ENCODE results near the gene TBX10.
A peak's percentile ranks its signal among the peaks of the same experiment; 100 is the strongest.
"Not testable (repeated sequence)": the region's sequence is repeated elsewhere in the genome, so short reads cannot be mapped to it uniquely, and the experiment has no call there.

TBX10 gene

DNA sequence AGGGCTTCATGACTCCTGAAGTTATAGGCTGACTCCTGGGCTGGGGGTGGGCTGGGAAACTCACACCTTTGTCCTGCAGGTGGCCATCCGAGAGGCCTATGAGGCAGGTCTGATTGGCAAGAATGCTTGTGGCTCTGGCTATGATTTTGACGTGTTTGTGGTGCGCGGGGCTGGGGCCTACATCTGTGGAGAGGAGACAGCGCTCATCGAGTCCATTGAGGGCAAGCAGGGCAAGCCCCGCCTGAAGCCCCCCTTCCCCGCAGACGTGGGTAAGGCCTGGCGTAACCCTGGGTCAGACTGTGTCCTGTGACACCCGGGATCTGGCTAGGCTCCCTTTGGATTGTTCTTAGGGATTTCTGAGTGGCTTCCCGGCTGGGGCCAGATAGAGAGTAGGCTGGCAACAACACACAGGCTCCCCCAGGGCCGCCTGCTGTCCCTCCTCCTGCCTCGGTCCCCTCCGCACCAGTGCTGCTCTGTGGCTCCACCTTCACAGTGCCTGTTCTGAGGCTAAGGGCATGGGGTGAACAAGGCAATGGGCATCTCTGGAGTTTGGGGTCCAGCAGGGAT, 29.2 kb downstream of the TBX10 start:
- DNase-seq, result no peak
- in situ Hi-C loops (cut with HindIII; ENCODE audit: low pct_ligation_motif_present, low pct_unique_long_range_greater_than_20kb, low sequenced_read_pairs), result no loop called here

DNA sequence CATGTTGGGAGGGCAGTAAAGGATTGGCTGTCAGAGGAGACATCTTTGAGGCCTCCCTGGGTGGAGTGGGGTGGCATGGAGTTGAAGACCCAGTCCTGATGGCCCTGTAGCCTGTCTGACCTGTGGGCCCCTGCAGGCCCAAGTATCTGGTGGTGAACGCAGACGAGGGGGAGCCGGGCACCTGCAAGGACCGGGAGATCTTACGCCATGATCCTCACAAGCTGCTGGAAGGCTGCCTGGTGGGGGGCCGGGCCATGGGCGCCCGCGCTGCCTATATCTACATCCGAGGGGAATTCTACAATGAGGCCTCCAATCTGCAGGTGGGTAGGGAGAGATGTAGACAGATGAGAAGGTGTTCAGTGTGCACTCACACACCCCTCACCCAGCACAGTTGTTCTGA, 30.2 kb downstream of the TBX10 start:
- DNase-seq, result no peak
- in situ Hi-C loops (cut with HindIII; ENCODE audit: low pct_ligation_motif_present, low pct_unique_long_range_greater_than_20kb, low sequenced_read_pairs), result no loop called here

DNA sequence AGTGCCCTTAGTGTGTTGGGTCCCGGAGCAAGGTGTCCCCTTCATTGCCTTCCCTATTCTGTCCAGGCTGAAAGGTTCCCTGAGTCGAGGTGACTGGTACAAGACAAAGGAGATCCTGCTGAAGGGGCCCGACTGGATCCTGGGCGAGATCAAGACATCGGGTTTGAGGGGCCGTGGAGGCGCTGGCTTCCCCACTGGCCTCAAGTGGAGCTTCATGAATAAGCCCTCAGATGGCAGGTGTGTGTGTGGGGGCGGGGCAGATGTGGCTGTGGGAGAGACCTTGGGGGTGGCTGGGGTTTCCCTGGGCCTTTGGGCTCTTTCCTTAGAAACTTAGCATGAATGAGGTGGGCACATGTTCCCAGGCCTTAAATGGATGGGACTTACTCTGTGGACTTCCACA, 31.1 kb downstream of the TBX10 start:
- no peak for DNase-seq
- in situ Hi-C loops (cut with HindIII; ENCODE audit: low pct_ligation_motif_present, low pct_unique_long_range_greater_than_20kb, low sequenced_read_pairs), result no loop called here

DNA sequence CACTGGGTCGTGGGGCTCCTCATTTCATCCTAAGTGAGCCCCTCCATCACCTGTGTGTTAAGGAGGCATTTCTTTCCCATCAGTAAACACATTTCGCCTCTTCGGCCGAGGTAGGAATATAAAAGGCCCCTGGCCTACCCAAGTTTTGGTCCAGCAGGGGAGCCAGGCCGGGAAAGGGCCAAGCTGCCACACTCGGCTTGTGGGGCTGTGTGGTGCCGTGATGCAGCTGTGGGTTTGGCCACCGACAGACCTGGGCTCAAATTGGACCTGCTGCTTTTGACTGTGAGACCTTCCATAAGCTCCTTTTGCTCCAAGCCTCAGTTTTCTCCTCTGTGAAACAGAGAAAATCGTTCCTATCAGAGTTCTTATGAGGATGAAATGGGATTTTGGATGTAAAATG, 32.1 kb downstream of the TBX10 start:
- DNase-seq, result no peak
- in situ Hi-C loops (cut with HindIII; ENCODE audit: low pct_ligation_motif_present, low pct_unique_long_range_greater_than_20kb, low sequenced_read_pairs), result no loop called here

DNA sequence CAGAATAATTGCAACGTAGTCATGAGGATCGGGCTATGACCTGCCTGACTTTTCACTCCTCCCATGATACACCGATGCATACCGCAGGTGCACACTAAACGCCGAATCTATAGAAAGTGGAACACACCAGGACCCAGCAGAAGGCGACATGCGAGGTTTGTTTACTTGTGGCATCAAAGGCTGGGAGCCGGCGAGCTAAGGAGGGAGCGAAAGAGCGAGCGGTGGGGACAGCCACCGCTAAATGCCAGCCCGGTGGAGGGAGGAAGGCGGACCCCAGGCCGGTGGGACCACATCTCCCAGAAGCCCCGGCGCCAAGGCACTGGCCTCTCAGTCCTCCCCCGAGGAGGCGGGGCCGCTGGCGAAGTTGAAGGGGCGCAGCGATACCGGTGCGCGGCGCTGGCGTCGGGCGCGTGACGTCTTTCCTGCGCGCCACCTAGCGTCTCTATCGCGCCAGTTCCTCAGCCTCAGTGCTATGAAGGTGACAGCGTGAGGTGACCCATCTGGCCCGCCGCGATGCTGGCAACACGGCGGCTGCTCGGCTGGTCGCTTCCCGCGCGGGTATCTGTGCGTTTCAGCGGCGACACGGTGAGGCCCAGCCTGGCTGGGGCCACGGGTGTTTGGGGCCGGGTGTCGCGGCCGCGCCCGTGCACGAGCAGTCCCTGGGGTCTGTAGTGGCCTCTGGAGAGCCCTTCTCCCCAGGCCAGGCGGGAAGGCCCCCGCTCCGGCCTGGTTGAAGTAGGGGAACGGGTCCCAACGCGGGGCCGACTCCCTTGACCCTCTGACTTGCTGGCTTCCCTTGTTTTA, 32.9 kb downstream of the TBX10 start, which contains the start of gene NDUFV1:
NDUFV1 (plus strand) TSS at position 445 of the 804 bp plus-strand sequence; CDS start at position 514, 69 bp downstream.
- in situ Hi-C loops (cut with HindIII; ENCODE audit: low pct_ligation_motif_present, low pct_unique_long_range_greater_than_20kb, low sequenced_read_pairs), result no loop called here
- peak; percentile 90 for DNase-seq

DNA sequence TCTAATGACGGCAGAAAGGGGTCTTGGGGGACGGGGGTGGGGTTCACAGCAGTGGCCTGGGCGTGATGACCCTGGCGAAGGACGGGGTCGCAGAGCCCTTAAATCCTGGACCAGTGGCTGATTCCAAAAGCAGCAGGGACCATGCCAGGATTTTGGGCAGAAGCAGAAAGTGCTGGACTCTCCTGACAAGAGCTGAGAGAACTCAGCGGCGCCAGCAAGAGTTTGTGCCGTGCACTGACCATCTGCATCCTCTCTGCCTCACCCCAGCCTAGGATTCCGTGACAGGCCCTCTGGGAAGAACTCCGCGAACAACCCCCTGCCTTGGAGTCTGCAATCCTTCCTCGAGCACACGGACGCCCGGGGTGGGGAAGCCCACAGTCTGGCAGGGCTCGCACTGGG, 33.5 kb downstream of the TBX10 start:
- DNase-seq, result peak; percentile 11
- in situ Hi-C loops (cut with HindIII; ENCODE audit: low pct_ligation_motif_present, low pct_unique_long_range_greater_than_20kb, low sequenced_read_pairs), result no loop called here

DNA sequence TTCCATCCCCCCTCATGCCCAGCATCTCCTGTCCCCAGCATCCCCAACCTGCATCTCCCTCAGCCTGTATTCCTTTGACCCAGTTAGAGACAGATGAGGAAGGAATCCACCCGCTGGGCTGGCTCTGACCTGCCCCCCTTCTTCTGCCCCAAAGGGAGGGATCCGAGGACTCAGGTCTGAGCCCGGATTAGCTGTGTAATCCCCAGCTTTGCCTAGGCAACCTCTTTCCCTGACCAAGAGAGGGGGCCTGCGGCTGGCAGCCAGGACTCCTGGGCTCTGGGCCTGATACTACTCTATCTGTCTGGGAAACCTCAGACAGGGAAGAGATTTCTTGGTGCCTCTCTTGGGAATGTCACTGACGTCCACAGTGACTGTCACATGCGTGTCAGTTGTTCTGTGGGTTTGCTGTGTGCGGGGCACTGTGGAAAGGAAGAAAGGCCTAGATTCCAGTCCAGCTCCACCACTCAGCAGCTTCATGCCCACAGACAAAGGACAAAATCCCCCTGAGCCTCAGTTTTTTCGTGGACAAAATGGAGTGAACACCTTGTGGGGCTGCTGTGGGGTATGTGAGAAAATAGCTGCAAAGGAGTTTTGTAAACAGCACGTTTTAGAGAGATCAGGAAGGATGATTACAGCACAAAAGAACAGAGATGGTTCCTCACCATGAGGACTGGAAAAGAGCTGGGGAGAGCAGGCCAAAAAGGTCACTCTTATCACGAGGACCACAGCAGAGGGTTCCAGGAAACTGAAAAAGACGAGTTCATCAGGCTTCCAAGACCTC, 34.1 kb downstream of the TBX10 start:
- in situ Hi-C loops (cut with HindIII; ENCODE audit: low pct_ligation_motif_present, low pct_unique_long_range_greater_than_20kb, low sequenced_read_pairs), result no loop called here

DNA sequence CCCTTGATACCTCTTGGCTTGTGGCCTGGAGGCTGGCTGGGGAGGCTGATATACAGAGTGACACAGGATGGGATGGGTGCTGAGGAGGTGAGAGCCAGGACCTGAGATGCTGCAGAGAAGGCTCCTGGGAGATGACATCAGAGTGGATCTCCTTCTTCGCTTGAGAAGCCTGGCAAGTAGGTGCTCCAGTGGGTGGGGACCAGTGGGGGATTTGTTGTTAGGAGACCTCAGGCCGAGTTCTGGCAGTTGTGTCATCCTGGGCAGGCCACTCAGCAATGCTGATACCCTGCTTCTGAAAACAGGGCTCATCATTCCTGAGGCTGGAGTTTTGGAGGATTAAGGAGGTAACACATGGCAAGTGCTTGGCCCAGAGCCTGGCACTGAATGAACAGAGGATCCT, 34.7 kb downstream of the TBX10 start:
- no peak for DNase-seq
- in situ Hi-C loops (cut with HindIII; ENCODE audit: low pct_ligation_motif_present, low pct_unique_long_range_greater_than_20kb, low sequenced_read_pairs), result no loop called here

More for the DNA sequence above, 34.1 kb downstream of the TBX10 start:
- DNase-seq, result no peak

DNA sequence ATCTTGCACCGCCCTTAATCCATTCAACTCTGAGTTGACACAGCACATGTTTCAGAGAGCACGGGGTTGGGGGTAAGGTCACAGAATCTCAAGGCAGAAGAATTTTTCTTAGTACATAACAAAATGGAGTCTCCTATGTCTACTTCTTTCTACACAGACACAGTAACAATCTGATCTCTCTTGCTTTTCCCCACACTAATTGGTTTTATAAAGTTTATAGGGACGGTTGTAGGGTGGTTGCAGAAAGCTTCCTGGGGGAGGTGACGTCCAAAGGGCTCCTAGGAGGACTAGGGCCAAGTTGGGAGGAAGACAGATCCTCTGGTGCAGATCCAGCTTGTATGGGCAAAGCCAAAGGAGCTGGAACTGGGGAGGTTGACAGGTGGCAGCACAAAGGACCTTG, 35.4 kb downstream of the TBX10 start:
- in situ Hi-C loops (cut with HindIII; ENCODE audit: low pct_ligation_motif_present, low pct_unique_long_range_greater_than_20kb, low sequenced_read_pairs); DNase-seq: not testable (repeated sequence)

DNA sequence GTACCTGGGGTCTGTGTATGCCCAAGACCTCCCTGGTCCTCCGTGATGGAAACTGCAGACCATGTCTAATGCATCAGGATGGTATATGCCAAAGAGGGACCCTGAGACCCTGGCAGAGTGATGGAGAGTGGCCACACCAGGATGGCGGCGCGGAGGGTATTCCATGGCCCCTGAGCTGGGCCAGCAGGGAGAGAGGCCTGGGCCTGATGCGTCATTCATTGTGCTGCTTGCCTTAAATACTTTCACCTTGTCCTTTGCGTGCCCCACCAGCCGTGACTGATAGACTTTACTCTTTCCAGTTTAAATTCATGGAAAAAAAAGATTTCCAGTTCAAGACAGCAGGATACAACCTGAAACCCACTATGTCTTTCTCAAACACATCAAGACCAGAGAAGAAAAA, 38.5 kb downstream of the TBX10 start:
- no peak for DNase-seq
- in situ Hi-C loops (cut with HindIII; ENCODE audit: low pct_ligation_motif_present, low pct_unique_long_range_greater_than_20kb, low sequenced_read_pairs), result no loop called here

DNA sequence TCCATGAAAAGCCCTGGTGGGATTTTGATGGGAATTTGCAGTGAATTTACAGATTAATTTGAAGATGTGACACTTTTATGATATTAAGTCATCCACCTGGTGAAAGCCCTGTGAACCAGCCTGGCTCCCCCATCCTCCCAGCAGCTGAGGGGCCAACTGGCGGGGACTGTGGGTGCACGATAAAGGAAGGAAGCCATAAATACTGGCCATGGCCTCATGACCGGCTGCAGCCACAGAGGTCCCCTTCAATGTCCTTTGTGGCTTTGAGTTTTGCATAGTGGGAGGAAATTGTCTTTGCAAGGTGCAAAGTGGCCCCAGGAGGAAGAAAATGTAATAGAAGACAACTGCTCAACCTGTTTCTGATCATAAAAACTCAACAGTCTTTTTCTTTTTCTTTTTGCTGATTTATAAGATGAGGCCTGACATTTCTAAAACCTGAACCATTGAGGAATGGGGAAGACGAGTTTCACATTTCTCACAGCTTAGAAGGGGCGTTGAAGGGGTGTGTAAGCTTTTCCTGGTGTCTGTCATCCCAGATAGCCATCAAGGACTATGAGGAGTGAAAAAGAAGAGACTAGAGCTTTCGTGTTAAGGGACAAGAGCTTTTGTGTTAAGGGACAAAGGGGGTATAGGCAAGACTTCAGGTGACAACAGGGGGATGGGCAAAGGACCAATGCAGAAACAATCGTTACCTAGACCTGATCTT, 39.1 kb downstream of the TBX10 start:
- in situ Hi-C loops (cut with HindIII; ENCODE audit: low pct_ligation_motif_present, low pct_unique_long_range_greater_than_20kb, low sequenced_read_pairs), result no loop called here
- DNase-seq, result no peak

DNA sequence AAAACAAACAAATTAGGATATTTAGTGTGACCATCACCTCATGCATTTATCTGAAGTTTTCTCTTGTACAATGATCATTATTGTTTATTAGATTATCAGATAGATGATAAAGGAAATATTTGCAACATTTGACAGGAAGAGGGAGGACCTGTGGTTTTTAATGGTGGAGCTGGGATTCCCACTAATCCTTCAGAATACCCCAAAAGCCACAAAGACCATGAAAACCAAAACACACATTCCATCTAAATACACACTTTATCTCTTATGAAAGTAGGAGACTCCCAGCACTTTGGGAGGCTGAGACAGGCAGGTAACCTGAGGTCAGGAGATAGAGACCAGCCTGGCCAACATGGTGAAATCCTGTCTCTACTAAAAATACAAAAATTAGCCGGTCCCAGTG, 40.4 kb downstream of the TBX10 start:
- in situ Hi-C loops (cut with HindIII; ENCODE audit: low pct_ligation_motif_present, low pct_unique_long_range_greater_than_20kb, low sequenced_read_pairs), result no loop called here
- no peak for DNase-seq

DNA sequence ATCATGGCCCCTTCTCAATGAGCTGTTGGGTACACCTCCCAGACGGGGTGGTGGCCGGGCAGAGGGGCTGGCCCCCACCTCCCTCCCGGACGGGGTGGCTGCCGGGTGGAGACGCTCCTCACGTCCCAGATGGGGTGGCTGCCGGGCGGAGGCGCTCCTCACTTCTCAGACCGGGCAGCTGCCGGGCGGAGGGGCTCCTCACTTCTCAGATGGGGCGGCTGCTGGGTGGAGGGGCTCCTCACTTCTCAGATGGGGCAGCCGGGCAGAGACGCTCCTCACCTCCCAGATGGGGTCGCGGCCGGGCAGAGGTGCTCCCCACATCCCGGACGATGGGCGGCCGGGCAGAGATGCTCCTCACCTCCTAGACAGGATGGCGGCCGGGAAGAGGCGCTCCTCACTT, 41.6 kb downstream of the TBX10 start:
- in situ Hi-C loops (cut with HindIII; ENCODE audit: low pct_ligation_motif_present, low pct_unique_long_range_greater_than_20kb, low sequenced_read_pairs); DNase-seq: not testable (repeated sequence)

DNA sequence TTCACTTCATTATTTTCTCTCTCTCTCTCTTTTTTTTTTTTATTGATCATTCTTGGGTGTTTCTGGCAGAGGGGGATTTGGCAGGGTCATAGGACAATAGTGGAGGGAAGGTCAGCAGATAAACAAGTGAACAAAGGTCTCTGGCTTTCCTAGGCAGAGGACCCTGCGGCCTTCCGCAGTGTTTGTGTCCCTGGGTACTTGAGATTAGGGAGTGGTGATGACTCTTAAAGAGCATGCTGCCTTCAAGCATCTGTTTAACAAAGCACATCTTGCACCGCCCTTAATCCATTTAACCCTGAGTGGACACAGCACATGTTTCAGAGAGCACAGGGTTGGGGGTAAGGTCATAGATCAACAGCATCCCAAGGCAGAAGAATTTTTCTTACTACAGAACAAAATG, 42.1 kb downstream of the TBX10 start:
- in situ Hi-C loops (cut with HindIII; ENCODE audit: low pct_ligation_motif_present, low pct_unique_long_range_greater_than_20kb, low sequenced_read_pairs); DNase-seq: not testable (repeated sequence)

DNA sequence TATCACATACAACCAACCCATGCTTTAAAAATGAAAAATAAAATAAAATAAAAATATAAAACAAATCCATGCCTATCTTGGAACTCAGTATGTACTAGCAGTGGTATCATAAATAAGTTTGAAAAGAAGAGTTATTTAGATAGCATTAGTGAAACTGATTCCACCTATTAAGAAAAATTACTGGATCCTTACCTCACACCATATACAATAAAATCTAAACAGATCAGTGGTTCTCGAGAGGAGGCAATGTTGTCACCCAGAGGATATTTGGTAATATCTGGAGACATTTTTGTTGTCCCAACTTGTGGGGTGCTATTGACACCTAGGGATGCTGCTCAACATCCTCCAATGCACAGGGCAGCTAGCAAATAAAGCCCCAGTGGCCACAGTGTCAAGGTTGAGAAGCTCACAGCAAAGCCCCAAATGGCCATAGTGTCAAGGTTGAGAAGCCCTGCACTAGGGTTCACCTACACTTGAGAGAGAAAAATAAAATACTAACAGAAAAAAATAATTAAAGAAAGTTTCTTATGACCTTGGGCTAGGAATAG, 42.7 kb downstream of the TBX10 start:
- in situ Hi-C loops (cut with HindIII; ENCODE audit: low pct_ligation_motif_present, low pct_unique_long_range_greater_than_20kb, low sequenced_read_pairs), result no loop called here
- DNase-seq, result no peak

DNA sequence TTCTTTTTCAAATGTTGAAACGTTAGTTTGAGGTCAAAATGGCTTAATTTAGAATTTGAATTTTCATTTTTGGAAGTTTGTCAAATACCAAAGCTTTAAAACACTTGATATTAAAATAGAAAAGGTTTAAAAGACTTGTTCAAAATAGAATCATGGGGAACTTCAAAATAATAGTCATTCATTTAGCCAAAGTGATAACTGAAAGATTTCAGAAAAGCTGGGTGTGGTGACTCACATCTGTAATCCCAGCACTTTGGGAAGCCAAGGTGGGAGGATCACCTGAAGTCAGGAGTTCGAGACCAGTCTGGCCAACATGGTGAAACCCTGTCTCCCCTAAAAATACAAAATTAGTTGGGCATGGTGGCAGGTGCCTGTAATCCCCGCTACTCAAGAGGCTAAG, 45.1 kb downstream of the TBX10 start:
- DNase-seq, result no peak
- in situ Hi-C loops (cut with HindIII; ENCODE audit: low pct_ligation_motif_present, low pct_unique_long_range_greater_than_20kb, low sequenced_read_pairs), result no loop called here

DNA sequence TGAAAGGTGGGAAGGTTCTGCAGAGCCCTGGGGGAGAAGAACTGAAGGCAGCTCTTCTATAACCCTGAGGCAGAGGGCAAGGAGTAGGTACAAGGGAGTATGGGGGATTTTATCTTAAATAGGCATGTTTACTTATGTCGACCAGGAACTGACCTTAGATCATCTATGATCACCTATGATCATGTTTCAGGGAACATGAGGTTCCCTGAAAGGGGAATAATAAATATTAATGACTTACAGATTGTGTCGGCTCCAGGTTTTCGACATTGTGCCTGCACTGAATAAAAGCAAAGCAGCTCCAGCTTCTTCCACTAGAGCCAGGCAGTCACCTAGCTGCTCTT, 46.0 kb downstream of the TBX10 start:
- in situ Hi-C loops (cut with HindIII; ENCODE audit: low pct_ligation_motif_present, low pct_unique_long_range_greater_than_20kb, low sequenced_read_pairs), result no loop called here
- no peak for DNase-seq

DNA sequence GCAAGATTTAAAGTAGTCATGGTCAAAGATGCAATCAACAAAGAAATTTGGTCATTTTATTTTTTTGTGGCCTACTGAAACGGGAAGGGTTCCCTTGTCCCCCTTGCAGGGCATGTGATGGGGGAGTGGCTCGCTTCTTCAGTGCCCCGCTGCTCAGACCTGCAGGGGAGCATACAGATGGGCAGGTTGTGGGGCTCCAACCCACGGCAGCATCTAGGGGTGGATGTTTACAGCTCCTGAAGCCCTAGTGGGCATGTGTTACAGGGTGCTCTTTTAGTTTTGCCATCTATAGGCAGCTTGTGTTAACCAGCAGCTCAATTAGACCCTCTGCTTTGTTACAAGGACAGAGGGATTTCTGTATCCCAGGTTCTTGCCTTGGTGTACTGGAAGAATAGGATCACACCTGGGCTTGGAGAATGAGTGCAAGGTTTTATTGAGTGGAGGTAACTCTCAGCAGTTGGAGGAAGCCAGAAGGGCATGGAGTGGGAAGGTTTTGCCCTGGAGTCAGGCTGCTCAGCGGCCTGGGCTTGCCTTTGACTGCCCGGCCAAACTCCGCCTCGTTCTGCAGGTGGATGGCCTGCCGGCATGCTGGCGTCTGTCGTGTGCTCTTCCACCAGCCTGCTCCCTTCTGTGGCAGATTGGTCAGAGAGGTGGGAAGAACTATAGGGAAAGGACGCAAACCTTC, 46.5 kb downstream of the TBX10 start:
- in situ Hi-C loops (cut with HindIII; ENCODE audit: low pct_ligation_motif_present, low pct_unique_long_range_greater_than_20kb, low sequenced_read_pairs), result no loop called here
- no peak for DNase-seq
